Measurements from ENCODE around the gene PARP4. TPM values are rescaled to one million over a fixed set of nuclear protein-coding genes. Genes with fewer than 3 reads are reported as not detected.

PARP4 gene
- total and polyA plus RNA-seq, 2 donors (not counting 3 experiments of a cell fraction or from before 2014, with no cell fraction given): 37.1 to 71.7 TPM

GRCh38 chr13:24520733-24521132 is 8.2 kb upstream of the PARP4 start:
- Histone ChIP-seq H3K4me2 (ENCODE audit: insufficient read depth, low read length) (no peak overlapping the region), H3K79me2 (ENCODE audit: control insufficient read depth, insufficient read depth, low read length) (no peaks in the 10 kb centered on the region), H3K4me1 (ENCODE audit: control insufficient read depth, extremely low read depth, insufficient read depth, low read length) (no peaks in the 10 kb centered on the region), H3K27me3 (ENCODE audit: control insufficient read depth in 2 of 2, insufficient read depth in 2 of 2, low read length in 2 of 2) (peaks cover 0 to 6% of the 10 kb centered on the region in 2 experiments), H3K4me3 (replicated peaks in 1 of 3; ENCODE audit: insufficient read depth in 1 of 3, low read depth in 1 of 3, low read length in 3 of 3) (no peak overlapping the region), H3K27ac (ENCODE audit: insufficient read depth, low read depth, low read length) (no peak overlapping the region), H4K20me1 (replicated peaks; ENCODE audit: control insufficient read depth, extremely low read depth, insufficient read depth, low read length) (no peaks in the 10 kb centered on the region), H3K9ac (replicated peaks; ENCODE audit: extremely low read depth, insufficient read depth, low read length) (no peak overlapping the region), H3K9me3 (replicated peaks; ENCODE audit: control insufficient read depth, insufficient read depth, low read length) (no peaks in the 10 kb centered on the region), H2AFZ (ENCODE audit: low read depth, low read length) (no peak overlapping the region), H3K9me1 (replicated peaks; ENCODE audit: control insufficient read depth, extremely low read depth, insufficient read depth, low read length) (no peaks in the 10 kb centered on the region), H3K36me3 (ENCODE audit: control insufficient read depth in 2 of 2, extremely low read depth in 1 of 2, insufficient read depth in 2 of 2, low read length in 2 of 2) (no peaks in the 10 kb centered on the region)
- TF ChIP-seq MAX (IDR thresholded peaks at IDR 0.05; ENCODE audit: insufficient read depth, insufficient read length) (no peak), POLR2A (IDR thresholded peaks at IDR 0.05; ENCODE audit: low read depth, low read length) (no peak)
- CTCF ChIA-PET: interaction anchor here (1.1 to 1.9 kb wide), 3 partner anchors 7 to 18 kb away, joined by 3 to 6 read pairs (median 3); no protein-coding TSS in a partner anchor
- intact Hi-C loops (cut with micrococcal nuclease) (no loop called here), dilution Hi-C loops (cut with MboI; ENCODE audit: extremely low pct_ligation_motif_present, low sequenced_read_pairs) (no loop called here)
- BruUV-seq (replicated peaks): no TSS peak
- POLR2A ChIA-PET: no interaction called here
- DNase-seq (ENCODE audit: low read depth, low spot score) (no peak), FAIRE-seq (no peak)

- FAIRE-seq (no peak), DNase-seq (ENCODE audit: low read depth, low spot score) (no peak)
- intact Hi-C loops (cut with micrococcal nuclease): no loop called here
- H3K9me3 ChIP-seq (replicated peaks; ENCODE audit: control insufficient read depth, insufficient read depth, low read length): no peaks in the 10 kb centered on the region
- no peaks in the 10 kb centered on the region for H3K9me1 ChIP-seq (replicated peaks; ENCODE audit: control insufficient read depth, extremely low read depth, insufficient read depth, low read length)
- no peak overlapping the region for H2AFZ ChIP-seq (ENCODE audit: low read depth, low read length)
- peaks cover 6% of the 10 kb centered on the region for H3K4me1 ChIP-seq (ENCODE audit: control insufficient read depth, extremely low read depth, insufficient read depth, low read length)
- H3K27me3 ChIP-seq (ENCODE audit: control insufficient read depth in 2 of 2, insufficient read depth in 2 of 2, low read length in 2 of 2): no peaks in the 10 kb centered on the region
- H3K9ac ChIP-seq (replicated peaks; ENCODE audit: extremely low read depth, insufficient read depth, low read length): no peak overlapping the region
- no peak overlapping the region for H3K4me2 ChIP-seq (ENCODE audit: insufficient read depth, low read length)
- H3K36me3 ChIP-seq (ENCODE audit: control insufficient read depth in 2 of 2, extremely low read depth in 1 of 2, insufficient read depth in 2 of 2, low read length in 2 of 2): no peaks in the 10 kb centered on the region
- H3K79me2 ChIP-seq (ENCODE audit: control insufficient read depth, insufficient read depth, low read length): no peaks in the 10 kb centered on the region
- CTCF ChIA-PET: no interaction called here
- no peak for TF ChIP-seq GATA2 (IDR thresholded peaks at IDR 0.05; ENCODE audit: insufficient read depth, insufficient read length, low read depth, low read length)
- TF ChIP-seq POLR2AphosphoS5 (IDR thresholded peaks at IDR 0.05; ENCODE audit: insufficient read depth, low read depth, low read length): no peak
- no peak for TF ChIP-seq JUN (IDR thresholded peaks at IDR 0.05; ENCODE audit: borderline replicate concordance, insufficient read depth, insufficient read length, low read depth)
- no peak for TF ChIP-seq MYC (IDR thresholded peaks at IDR 0.05; ENCODE audit: low read depth, low read length)
- no peak for TF ChIP-seq CTCF (IDR thresholded peaks at IDR 0.05; ENCODE audit: extremely low read depth in 1 of 2, insufficient read depth in 1 of 2, low read depth in 1 of 2, low read length in 2 of 2)
- no peak for TF ChIP-seq FOS (IDR thresholded peaks at IDR 0.05; ENCODE audit: borderline replicate concordance, insufficient read depth, low read length)
- TF ChIP-seq POLR2A (IDR thresholded peaks at IDR 0.05; ENCODE audit: low read depth, low read length): no peak
- TF ChIP-seq EZH2 (IDR thresholded peaks at IDR 0.05; ENCODE audit: borderline replicate concordance, low read depth, low read length, severe bottlenecking): no peak
- no peak for TF ChIP-seq MAX (IDR thresholded peaks at IDR 0.05; ENCODE audit: insufficient read depth, insufficient read length)
- BruUV-seq (replicated peaks): no TSS peak
- H4K20me1 ChIP-seq (replicated peaks; ENCODE audit: control insufficient read depth, extremely low read depth, insufficient read depth, low read length): no peaks in the 10 kb centered on the region
- no peak overlapping the region for H3K4me3 ChIP-seq (replicated peaks in 1 of 3; ENCODE audit: insufficient read depth in 1 of 3, low read depth in 1 of 3, low read length in 3 of 3)
- POLR2A ChIA-PET: no interaction called here
- dilution Hi-C loops (cut with MboI; ENCODE audit: extremely low pct_ligation_motif_present, low sequenced_read_pairs): no loop called here
- H3K27ac ChIP-seq (ENCODE audit: insufficient read depth, low read depth, low read length): no peak overlapping the region
Measured at GRCh38 chr13:24516919-24517318, 4.3 kb upstream of the PARP4 start.

All from endothelial cell of umbilical vein (primary cell).